Measurements from ENCODE around the gene DCAF15. TPM values are rescaled to one million over a fixed set of nuclear protein-coding genes. Genes with fewer than 3 reads are reported as not detected.
"Not testable (repeated sequence)": the region's sequence is repeated elsewhere in the genome, so short reads cannot be mapped to it uniquely, and the experiment has no call there.

Gene DCAF15
- total RNA-seq, 1 donor from 2014 or later = 15.4 TPM

GRCh38 chr19:13955662-13956364, 3.5 kb downstream of the DCAF15 start:
- ATAC-seq (ENCODE audit: poor library complexity) = no peak
- intact Hi-C loops (cut with DNase I) = no loop called here
- DNase-seq = no peak

DNA sequence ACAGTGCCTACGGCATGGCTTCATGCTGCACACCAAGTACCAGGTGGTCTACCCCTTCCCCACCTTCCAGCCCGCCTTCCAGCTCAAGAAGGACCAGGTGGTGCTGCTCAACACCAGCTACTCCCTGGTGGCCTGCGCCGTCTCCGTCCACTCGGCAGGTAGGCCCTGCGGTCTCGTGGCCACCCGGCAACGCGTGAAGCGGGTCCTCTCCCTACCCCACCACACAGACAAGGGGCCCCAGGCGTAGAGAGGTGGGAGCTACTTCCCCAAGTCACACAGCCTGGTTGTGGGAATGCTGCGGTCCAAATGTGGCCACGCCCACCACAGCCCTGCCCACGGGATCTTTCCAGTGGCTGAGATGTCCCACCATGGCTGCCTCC, 4.0 kb downstream of the DCAF15 start:
- no peak for DNase-seq
- ATAC-seq (ENCODE audit: poor library complexity) = no peak
- intact Hi-C loops (cut with DNase I) = no loop called here

DNA sequence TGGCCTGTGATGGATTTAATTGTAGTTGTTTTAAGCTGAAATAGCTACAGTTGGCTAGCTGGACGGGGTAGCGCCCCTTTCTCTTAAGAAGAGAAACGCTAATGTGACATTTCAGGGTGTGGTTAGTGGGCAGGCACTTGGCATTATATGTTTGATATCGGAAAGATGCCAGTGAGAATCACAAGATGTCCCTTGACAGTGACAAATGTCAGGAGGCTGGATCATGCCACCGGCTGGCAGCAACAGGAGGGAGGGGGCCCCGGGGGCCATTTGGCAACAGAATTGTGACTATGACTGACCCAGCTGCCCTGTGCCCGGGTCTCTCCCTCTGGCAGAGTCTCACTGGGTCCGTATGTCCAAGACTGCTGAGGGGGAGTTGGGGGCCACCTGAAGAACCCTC, 4.7 kb downstream of the DCAF15 start:
- ATAC-seq (ENCODE audit: poor library complexity) = no peak
- intact Hi-C loops (cut with DNase I) = no loop called here
- no peak for DNase-seq

- intact Hi-C loops (cut with DNase I) = no loop called here
- DNase-seq (no peak), ATAC-seq (ENCODE audit: poor library complexity) (no peak)
Measured at GRCh38 chr19:13958043-13958442, 5.7 kb downstream of the DCAF15 start.

- no peak for ATAC-seq (ENCODE audit: poor library complexity)
- intact Hi-C loops (cut with DNase I) = no loop called here
- DNase-seq = no peak
Measured at GRCh38 chr19:13959141-13959961, 7.0 kb downstream of the DCAF15 start.

DNA sequence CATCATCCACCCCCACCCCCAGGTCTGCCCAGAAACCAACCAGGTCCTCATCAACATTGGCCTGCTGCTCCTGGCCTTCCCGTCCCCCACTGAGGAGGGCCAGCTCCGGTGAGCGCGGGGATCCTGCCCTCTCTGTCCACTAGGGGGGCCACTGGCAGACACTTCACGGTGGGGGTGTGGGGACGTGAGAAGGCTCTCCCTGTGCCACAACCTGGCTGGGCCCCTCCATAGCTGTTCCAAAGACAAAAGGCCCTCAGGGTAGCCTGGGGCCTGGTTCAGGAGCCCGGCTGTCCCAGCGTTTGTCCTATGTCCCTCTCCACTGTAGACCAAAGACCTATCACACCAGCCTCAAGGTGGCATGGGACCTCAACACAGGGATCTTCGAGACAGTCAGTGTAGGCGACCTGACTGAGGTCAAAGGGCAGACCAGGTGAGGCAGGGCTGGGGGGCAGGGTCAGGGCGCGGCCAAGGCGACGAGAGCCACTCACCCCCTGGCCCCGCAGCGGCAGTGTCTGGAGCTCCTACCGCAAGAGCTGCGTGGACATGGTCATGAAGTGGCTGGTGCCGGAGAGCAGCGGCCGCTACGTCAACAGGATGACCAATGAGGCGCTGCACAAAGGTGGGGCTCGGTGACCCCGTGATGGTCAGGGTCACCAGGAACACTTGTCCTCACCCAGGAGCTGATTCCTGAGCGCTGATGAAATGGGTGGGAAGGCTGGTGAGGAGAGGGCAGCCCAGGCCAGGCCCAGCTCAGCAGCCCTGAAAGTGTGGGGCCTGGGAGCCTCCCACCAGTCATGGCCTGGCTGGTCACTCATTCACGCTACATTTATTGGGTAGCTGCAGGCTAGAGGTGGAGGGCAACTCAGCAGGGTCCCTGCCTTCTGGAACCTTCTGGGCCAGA, 7.9 kb downstream of the DCAF15 start:
- intact Hi-C loops (cut with DNase I) = no loop called here
- ATAC-seq (ENCODE audit: poor library complexity) = peak; percentile 2
- no peak for DNase-seq

- ATAC-seq (ENCODE audit: poor library complexity) (no peak), DNase-seq (no peak)
- intact Hi-C loops (cut with DNase I) = no loop called here
Measured at GRCh38 chr19:13960863-13961784, 8.8 kb downstream of the DCAF15 start.

DNA sequence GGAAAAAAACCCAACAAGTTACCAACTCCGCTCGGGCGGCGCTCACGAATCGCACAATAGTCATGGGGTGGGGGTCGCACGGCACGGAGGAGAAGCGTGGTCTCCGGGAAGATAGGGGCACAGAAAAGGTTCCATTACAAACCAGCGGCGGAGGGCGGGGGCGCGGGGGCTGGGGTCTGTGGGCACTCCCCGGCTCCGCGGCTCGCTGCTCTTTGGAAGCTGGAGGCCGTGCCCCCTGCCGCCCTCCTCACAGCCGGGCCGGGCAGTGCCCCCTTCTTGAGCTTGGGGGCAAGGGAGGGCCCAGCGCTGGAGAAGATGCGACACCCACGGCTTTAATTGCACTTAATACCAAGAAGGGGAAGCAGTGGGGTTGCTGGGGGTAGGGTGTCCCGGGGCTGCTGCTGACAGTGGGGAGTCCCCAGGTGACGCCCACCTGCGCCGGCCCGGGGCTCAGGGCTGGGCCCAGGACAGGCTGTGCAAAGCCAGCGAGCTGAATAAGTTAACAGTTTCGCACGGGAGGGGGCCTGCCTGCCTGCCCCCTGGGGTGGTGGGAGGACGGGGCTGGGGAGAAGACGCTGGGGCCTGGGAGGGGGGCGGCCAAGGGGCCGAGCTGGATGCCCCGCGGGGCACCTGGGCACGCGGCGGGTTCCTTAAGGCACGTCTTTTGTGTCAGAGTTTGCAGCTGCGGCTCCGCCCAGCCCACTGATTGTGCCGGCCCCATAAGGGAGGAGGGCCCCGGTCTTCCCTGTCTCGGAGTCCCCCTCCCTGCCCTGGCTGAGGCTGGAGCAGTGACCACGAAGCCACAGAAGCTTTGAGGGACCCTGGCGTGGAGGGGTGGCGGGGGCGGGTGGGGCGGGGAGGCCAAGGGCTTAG, 9.8 kb downstream of the DCAF15 start:
- DNase-seq = no peak
- intact Hi-C loops (cut with DNase I) = no loop called here
- no peak for ATAC-seq (ENCODE audit: poor library complexity)

DNA sequence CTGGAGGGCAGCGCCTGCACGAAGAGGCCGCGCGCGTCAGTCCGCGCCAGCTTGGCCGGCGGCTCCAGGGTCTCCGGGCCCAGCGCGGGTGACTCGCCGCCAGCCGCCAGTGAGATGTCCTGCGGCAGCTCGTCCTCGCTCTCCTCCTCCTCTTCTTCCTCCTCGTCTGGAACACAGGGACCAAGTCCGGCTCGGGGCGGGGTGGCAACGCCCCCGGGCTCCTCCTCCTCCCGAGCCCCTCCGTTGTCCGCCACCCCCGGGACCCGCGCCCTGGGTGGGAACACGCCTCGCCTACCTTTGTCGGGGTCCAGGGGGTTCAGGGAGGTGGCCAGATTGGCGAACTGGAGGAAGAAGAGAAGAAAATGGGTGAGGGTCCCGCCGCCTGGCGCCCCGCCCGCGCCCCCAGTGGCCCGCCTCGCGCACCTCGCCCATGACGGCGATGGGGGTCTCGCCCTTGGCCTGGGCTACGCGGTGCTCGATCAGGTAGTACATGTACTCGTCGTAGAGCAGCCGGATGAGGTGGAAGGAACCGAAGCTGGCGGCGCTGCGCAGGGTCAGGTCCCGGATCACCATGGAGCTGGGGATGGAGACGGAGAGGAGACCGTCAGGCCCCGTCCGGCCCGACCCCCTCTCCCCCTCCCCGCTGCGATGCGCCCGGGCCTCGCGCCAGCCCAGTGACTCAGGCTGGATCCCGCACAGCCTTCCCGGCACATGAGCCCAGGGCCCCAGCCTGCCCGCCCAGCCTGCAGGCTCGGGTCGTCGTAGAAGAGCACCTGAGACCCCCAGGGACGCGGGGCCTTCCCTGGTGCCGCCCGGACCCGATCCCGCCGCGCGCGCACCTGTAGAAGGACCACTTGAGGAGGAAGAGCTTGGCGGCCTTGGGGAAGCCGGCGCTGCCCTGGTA, 10.6 kb downstream of the DCAF15 start:
- no peak for DNase-seq
- intact Hi-C loops (cut with DNase I) = no loop called here

DNA sequence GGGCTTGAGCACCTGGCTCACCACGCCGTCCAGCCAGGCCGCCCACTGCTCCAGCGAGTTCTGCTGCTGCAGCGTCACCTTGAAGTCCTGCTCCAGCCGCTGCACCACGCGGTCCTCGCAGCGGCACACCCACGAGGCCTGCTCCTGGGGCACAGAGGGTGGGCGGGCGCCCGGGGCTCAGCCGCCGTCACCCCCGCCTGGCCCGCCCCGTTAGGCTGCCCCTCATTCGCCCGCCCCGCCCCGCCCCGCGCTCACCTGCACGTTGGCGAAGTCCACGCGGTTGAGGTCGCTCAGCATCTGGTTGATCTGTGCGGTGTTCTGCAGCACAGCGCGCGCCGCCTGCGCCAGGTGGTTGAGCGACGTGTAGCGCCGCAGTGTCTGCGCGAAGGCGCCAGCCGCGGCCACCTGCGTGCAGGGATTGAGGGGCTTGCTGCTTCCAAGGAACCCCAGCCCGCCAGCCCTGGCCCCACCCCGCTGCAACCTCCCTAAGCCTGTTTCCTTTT, 11.3 kb downstream of the DCAF15 start:
- intact Hi-C loops (cut with DNase I) = no loop called here
- no peak for ATAC-seq (ENCODE audit: poor library complexity)
- no peak for DNase-seq

More for the DNA sequence above, 10.6 kb downstream of the DCAF15 start:
- no peak for ATAC-seq (ENCODE audit: poor library complexity)

DNA sequence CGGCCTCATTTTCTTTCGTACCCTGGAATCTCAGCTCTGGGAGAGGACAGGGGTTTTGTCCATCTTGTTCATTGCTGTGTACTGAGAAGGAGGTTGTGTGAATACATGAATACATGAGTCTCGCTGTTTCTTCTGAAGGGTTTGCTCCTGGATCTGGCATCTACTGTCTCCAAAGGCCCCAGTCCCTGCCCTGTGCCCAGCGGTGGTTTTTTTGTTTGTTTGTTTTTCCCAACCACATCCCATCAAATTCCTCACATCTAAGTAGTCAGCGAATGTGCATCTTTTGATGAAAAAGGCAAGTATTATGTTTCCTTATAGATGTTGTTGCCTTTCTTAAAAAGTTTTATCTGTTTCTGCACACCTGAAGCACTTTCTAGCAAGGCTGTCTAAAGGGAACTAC, 12.5 kb downstream of the DCAF15 start:
- DNase-seq (no peak), ATAC-seq (ENCODE audit: poor library complexity) (no peak)
- intact Hi-C loops (cut with DNase I) = no loop called here

- ATAC-seq (ENCODE audit: poor library complexity) = no peak
- no peak for DNase-seq
- intact Hi-C loops (cut with DNase I) = no loop called here
Measured at GRCh38 chr19:13965377-13965896, 13.1 kb downstream of the DCAF15 start.

- DNase-seq (no peak), ATAC-seq (ENCODE audit: poor library complexity) (no peak)
- intact Hi-C loops (cut with DNase I) = no loop called here
Measured at GRCh38 chr19:13965926-13966683, 13.8 kb downstream of the DCAF15 start.

DNA sequence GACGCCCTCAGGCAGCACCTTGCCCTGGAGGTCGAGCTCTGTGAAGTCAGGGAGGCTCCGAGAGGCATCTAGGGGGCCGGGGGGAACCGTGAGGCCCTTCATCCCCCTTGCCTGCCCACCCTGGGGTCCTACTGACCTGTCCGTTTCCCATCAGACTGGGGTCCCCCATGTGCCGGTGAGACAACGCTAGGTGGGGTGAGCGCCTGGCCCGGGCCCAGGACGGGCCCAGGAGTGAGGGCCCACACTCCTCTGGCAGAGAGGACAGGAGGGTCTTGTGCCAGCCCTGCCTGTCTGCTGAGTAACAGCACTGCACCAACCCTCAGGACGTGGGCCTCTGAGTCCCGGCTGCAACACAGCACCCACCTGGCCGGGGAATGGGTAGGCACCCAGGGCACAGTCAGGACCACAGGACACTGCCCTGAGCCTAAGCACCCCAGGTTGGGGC, 14.4 kb downstream of the DCAF15 start:
- no peak for DNase-seq
- ATAC-seq (ENCODE audit: poor library complexity) = no peak
- intact Hi-C loops (cut with DNase I) = no loop called here

- intact Hi-C loops (cut with DNase I); DNase-seq; ATAC-seq (ENCODE audit: poor library complexity): not testable (repeated sequence)
Measured at GRCh38 chr19:13967206-13967605, 14.9 kb downstream of the DCAF15 start.
